Heart left ventricle (tissue), 16 donors: Measurements from ENCODE around the gene MAPT. TPM values are rescaled to one million over a fixed set of nuclear protein-coding genes. Genes with fewer than 3 reads are reported as not detected.

ENCODE experiments used
- ATAC-seq, 4 donors: fragments of 200-7000 bp; cut with Tn5 transposase; one replicate each; pipeline ENCODE4 v1.9.1; 2020 to 2022; ENCODE audit warnings: moderate library complexity in 4 of 4, mild to moderate bottlenecking in 3 of 4, moderate number of reproducible peaks in 1 of 4
- DNase-seq, 5 donors: peaks; one replicate each; pipeline ENCODE4 v3.0.0-alpha.2; 2020
- H3K27ac ChIP-seq, 12 donors: fragments of 200-600 bp; sonication (generic) in 4 of 12; one replicate each; pipeline versions ENCODE4 v1.5.0 to v1.8.0; 2016 to 2022; ENCODE audit warnings: mild to moderate bottlenecking in 2 of 12
- H3K27me3 ChIP-seq, 9 donors: fragments of 200-600 bp; sonication (generic) in 2 of 9; one replicate each; pipeline versions ENCODE4 v1.5.1 to v1.8.0; 2016 to 2022; ENCODE audit warnings: mild to moderate bottlenecking in 3 of 9
- H3K36me3 ChIP-seq, 9 donors: fragments of 200-600 bp; sonication (generic) in 2 of 9; one replicate each; pipeline versions ENCODE4 v1.5.0 to v1.8.0; 2018 to 2022; ENCODE audit warnings: mild to moderate bottlenecking in 2 of 9
- H3K4me1 ChIP-seq, 12 donors: fragments of 200-600 bp; sonication (generic) in 4 of 12; one replicate each; pipeline versions ENCODE4 v1.5.0 to v1.8.0; 2016 to 2022; ENCODE audit warnings: mild to moderate bottlenecking in 3 of 12
- H3K4me3 ChIP-seq, 12 donors: fragments of 200-600 bp; sonication (generic) in 4 of 12; one replicate each; pipeline versions ENCODE4 v1.5.0 to v1.8.0; 2017 to 2022; ENCODE audit warnings: mild to moderate bottlenecking in 9 of 12, moderate library complexity in 4 of 12
- H3K9me3 ChIP-seq, 12 donors: fragments of 200-600 bp; sonication (generic) in 4 of 12; one replicate each; pipeline versions ENCODE4 v1.5.0 to v1.8.0; 2016 to 2022; ENCODE audit warnings: mild to moderate bottlenecking in 1 of 12
- POLR2A ChIP-seq, 2 donors: fragments of 450-650 bp; IDR thresholded peaks; one replicate each; pipeline ENCODE4 v1.6.1; 2017; ENCODE audit warnings: antibody characterized with exemption in 2 of 2, mild to moderate bottlenecking in 2 of 2, moderate library complexity in 2 of 2
- WGBS, 4 donors: extraction: QIAGEN DNeasy Blood & Tissue Kit in 2 of 4; methylation state at CpG; one replicate each; pipeline versions ENCODE4 v1.1.5 to v1.1.7; 2013 to 2018; 5-methylcytosine and 5-hydroxymethylcytosine counted together
- intact Hi-C, 10 donors: fragments of 100-400 bp; cut with DNase I; formaldehyde crosslinking; loops; one replicate each; pipeline versions ENCODE4 v1.11.1 to v1.14.2; 2022
- polyA plus RNA-seq, 2 donors: library from polyadenylated mRNA; stranded (reverse); fragments of 200-250 nt; gene quantifications; one replicate each; pipeline ENCODE4 v1.2.3, GENCODE V29; 2013
- total RNA-seq, 9 donors: library from RNA; depleted of rRNA in 2 of 9; stranded (reverse); fragments of >200 nt in 2 of 9; fragmentation: NEBNext Ultra II Directional in 3 of 9; extraction: Animal tissue kit (Norgen Biotek cat#: 25700) in 3 of 9; gene quantifications; one replicate each; pipeline versions ENCODE4 v1.1.0 to v1.2.4, GENCODE V29; 2016 to 2023
- TF ChIP-seq, protein P1 (sequence below), 12 donors: fragments of 200-600 bp; sonication (generic) in 4 of 12; IDR thresholded peaks; one replicate each; pipeline versions ENCODE4 v1.5.0 to v1.8.0; 2018 to 2022; ENCODE audit warnings: antibody characterized with exemption in 12 of 12, mild to moderate bottlenecking in 5 of 12
- donor health status: ischemic (EF 13 %, LVEDD 7.1; RV severe dilation, severe dysfunction).
- donor health status: healthy with polysubstance abuse.
- donor health status: DM: no; HTN: yes; CAD: no.
- donor health status: DM: no; HTN: no; CAD: no.
- donor health status: ischemic (EF 25% LVEDD 6.9; RV normal size, moderate dysfunction).
- donor health status: ischemic (EF 25% LVEDD 5.7; RV mildly dilated, moderate dysfunction).
- donor health status: healthy.
- donor health status: DM: yes; HTN: yes; CAD: no.
- donor health status: ischemic (EF 35%, LVEDD 5.7; RV mildly dilated, moderate dysfunction).
- donor health status: nonischemic (EF 11% LVEDD 7.7; RV severe dilation, severe dysfunction).
- donor health status: DM: yes; HTN: yes; CAD: no.
- donor health status: PGD.
- donor health status: ischemic (EF 29% LVEDD 5.4; RV normal size, mild dysfunction).
- donor health status: nonischemic (EF 23%, LVEDD 6.1; RV moderate dilation, normal function).

Gene MAPT
- total and polyA plus RNA-seq, 11 donors, result 2.9 to 70.4 (median 29.3) TPM

DNA sequence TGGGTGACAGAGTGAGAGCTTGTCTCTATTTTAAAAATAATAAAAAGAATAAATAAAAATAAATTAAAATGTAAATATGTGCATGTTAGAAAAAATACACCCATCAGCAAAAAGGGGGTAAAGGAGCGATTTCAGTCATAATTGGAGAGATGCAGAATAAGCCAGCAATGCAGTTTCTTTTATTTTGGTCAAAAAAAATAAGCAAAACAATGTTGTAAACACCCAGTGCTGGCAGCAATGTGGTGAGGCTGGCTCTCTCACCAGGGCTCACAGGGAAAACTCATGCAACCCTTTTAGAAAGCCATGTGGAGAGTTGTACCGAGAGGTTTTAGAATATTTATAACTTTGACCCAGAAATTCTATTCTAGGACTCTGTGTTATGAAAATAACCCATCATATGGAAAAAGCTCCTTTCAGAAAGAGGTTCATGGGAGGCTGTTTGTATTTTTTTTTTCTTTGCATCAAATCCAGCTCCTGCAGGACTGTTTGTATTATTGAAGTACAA, 113.2 kb downstream of the MAPT start:
- Histone ChIP-seq H3K9me3 (no peaks in the 10 kb centered on the region), H3K36me3 (no peaks in the 10 kb centered on the region), H3K4me1 (peaks cover 0 to 17% (median 0%) of the 10 kb centered on the region in 12 donors), H3K27me3 (no peaks in the 10 kb centered on the region), H3K4me3 (no peak overlapping the region), H3K27ac (no peak overlapping the region)
- ATAC-seq (no peak), DNase-seq (no peak)
- no peak for TF ChIP-seq POLR2A (IDR thresholded peaks at IDR 0.05)
- TF ChIP-seq, protein P1, sequence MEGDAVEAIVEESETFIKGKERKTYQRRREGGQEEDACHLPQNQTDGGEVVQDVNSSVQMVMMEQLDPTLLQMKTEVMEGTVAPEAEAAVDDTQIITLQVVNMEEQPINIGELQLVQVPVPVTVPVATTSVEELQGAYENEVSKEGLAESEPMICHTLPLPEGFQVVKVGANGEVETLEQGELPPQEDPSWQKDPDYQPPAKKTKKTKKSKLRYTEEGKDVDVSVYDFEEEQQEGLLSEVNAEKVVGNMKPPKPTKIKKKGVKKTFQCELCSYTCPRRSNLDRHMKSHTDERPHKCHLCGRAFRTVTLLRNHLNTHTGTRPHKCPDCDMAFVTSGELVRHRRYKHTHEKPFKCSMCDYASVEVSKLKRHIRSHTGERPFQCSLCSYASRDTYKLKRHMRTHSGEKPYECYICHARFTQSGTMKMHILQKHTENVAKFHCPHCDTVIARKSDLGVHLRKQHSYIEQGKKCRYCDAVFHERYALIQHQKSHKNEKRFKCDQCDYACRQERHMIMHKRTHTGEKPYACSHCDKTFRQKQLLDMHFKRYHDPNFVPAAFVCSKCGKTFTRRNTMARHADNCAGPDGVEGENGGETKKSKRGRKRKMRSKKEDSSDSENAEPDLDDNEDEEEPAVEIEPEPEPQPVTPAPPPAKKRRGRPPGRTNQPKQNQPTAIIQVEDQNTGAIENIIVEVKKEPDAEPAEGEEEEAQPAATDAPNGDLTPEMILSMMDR (IDR thresholded peaks at IDR 0.05), result no peak
- WGBS, 4 donors, result 56 to 68% (median 61%) methylated on average over 2 of the region's 2 CpGs
- intact Hi-C loops, result loop anchor here in 1 of 10 donors (10.0 kb wide), 1 partner anchor 277 kb away; no protein-coding TSS in a partner anchor

DNA sequence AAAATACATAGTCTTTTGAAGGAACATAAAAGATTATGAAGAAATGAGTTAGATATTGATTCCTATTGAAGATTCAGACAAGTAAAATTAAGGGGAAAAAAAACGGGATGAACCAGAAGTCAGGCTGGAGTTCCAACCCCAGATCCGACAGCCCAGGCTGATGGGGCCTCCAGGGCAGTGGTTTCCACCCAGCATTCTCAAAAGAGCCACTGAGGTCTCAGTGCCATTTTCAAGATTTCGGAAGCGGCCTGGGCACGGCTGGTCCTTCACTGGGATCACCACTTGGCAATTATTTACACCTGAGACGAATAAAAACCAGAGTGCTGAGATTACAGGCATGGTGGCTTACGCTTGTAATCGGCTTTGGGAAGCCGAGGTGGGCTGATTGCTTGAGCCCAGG, 114.2 kb downstream of the MAPT start:
- intact Hi-C loops, result loop anchor here in 1 of 10 donors (10.0 kb wide), 1 partner anchor 276 kb away; no protein-coding TSS in a partner anchor
- Histone ChIP-seq H3K4me3 (no peak overlapping the region), H3K36me3 (no peaks in the 10 kb centered on the region), H3K27ac (no peak overlapping the region), H3K27me3 (no peaks in the 10 kb centered on the region), H3K4me1 (peaks cover 0 to 9% (median 0%) of the 10 kb centered on the region in 12 donors), H3K9me3 (no peaks in the 10 kb centered on the region)
- no peak for ATAC-seq
- no peak for TF ChIP-seq POLR2A (IDR thresholded peaks at IDR 0.05)
- TF ChIP-seq, protein P1 (IDR thresholded peaks at IDR 0.05), result no peak
- WGBS, 4 donors, result 87 to 94% (median 92%) methylated on average over 9 of the region's 9 CpGs
- no peak for DNase-seq

DNA sequence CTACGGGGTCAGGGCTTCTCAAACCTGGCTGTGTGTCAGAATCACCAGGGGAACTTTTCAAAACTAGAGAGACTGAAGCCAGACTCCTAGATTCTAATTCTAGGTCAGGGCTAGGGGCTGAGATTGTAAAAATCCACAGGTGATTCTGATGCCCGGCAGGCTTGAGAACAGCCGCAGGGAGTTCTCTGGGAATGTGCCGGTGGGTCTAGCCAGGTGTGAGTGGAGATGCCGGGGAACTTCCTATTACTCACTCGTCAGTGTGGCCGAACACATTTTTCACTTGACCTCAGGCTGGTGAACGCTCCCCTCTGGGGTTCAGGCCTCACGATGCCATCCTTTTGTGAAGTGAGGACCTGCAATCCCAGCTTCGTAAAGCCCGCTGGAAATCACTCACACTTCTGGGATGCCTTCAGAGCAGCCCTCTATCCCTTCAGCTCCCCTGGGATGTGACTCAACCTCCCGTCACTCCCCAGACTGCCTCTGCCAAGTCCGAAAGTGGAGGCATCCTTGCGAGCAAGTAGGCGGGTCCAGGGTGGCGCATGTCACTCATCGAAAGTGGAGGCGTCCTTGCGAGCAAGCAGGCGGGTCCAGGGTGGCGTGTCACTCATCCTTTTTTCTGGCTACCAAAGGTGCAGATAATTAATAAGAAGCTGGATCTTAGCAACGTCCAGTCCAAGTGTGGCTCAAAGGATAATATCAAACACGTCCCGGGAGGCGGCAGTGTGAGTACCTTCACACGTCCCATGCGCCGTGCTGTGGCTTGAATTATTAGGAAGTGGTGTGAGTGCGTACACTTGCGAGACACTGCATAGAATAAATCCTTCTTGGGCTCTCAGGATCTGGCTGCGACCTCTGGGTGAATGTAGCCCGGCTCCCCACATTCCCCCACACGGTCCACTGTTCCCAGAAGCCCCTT, 115.6 kb downstream of the MAPT start:
- 79 to 83% (median 82%) methylated on average over 24 to 33 of the region's 33 CpGs for WGBS, 4 donors
- intact Hi-C loops, result loop anchor here in 1 of 10 donors (10.0 kb wide), 1 partner anchor 275 kb away; no protein-coding TSS in a partner anchor
- DNase-seq (peak in 2 of 5 donors; percentile 39), ATAC-seq (no peak)
- Histone ChIP-seq H3K27me3 (no peaks in the 10 kb centered on the region), H3K36me3 (no peaks in the 10 kb centered on the region), H3K27ac (no peak overlapping the region), H3K4me3 (no peak overlapping the region), H3K4me1 (no peaks in the 10 kb centered on the region), H3K9me3 (no peaks in the 10 kb centered on the region)
- no peak for TF ChIP-seq POLR2A (IDR thresholded peaks at IDR 0.05)
- TF ChIP-seq, protein P1 (IDR thresholded peaks at IDR 0.05), result no peak

DNA sequence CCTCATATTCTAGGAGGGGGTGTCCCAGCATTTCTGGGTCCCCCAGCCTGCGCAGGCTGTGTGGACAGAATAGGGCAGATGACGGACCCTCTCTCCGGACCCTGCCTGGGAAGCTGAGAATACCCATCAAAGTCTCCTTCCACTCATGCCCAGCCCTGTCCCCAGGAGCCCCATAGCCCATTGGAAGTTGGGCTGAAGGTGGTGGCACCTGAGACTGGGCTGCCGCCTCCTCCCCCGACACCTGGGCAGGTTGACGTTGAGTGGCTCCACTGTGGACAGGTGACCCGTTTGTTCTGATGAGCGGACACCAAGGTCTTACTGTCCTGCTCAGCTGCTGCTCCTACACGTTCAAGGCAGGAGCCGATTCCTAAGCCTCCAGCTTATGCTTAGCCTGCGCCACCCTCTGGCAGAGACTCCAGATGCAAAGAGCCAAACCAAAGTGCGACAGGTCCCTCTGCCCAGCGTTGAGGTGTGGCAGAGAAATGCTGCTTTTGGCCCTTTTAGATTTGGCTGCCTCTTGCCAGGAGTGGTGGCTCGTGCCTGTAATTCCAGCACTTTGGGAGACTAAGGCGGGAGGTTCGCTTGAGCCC, 116.3 kb downstream of the MAPT start:
- H3K9me3 ChIP-seq, result no peaks in the 10 kb centered on the region
- intact Hi-C loops, result no loop called here
- TF ChIP-seq, protein P1 (IDR thresholded peaks at IDR 0.05), result no peak
- no peak for TF ChIP-seq POLR2A (IDR thresholded peaks at IDR 0.05)
- no peaks in the 10 kb centered on the region for H3K4me1 ChIP-seq
- ATAC-seq, result no peak
- H3K27ac ChIP-seq, result no peak overlapping the region
- no peak overlapping the region for H3K4me3 ChIP-seq
- WGBS, 4 donors, result 82 to 91% (median 86%) methylated on average over 16 of the region's 16 CpGs
- DNase-seq, result peak in 1 of 5 donors; percentile 35
- H3K27me3 ChIP-seq, result no peaks in the 10 kb centered on the region
- H3K36me3 ChIP-seq, result no peaks in the 10 kb centered on the region
